Vagina (tissue), 2 donors: ENCODE data around the gene SLC22A12.

ENCODE experiments used
- POLR2A ChIP-seq, 2 donors: fragments of 450-650 bp; IDR thresholded peaks; one replicate each; pipeline ENCODE4 v1.6.1; 2017; ENCODE audit warnings: antibody characterized with exemption in 2 of 2, mild to moderate bottlenecking in 2 of 2, moderate library complexity in 2 of 2
- POLR2AphosphoS5 ChIP-seq, 2 donors: sonication (generic); formaldehyde crosslinking; IDR thresholded peaks; one replicate each; pipeline ENCODE4 v1.9.0; 2017; ENCODE audit warnings: antibody characterized with exemption in 2 of 2, mild to moderate bottlenecking in 2 of 2, low read depth in 1 of 2; ENCODE audit not compliant: insufficient read depth in 1 of 2
- TF ChIP-seq, protein P1 (sequence below), 3 experiments: fragments of 450-650 bp in 2 of 3; fragments of 200-600 bp in 1 of 3; sonication (generic) in 1 of 3; IDR thresholded peaks; one replicate each; pipeline ENCODE4 v1.5.1; 2017 to 2019; ENCODE audit warnings: antibody characterized with exemption in 3 of 3, mild to moderate bottlenecking in 2 of 3, moderate library complexity in 2 of 3

- TF ChIP-seq, protein P1, sequence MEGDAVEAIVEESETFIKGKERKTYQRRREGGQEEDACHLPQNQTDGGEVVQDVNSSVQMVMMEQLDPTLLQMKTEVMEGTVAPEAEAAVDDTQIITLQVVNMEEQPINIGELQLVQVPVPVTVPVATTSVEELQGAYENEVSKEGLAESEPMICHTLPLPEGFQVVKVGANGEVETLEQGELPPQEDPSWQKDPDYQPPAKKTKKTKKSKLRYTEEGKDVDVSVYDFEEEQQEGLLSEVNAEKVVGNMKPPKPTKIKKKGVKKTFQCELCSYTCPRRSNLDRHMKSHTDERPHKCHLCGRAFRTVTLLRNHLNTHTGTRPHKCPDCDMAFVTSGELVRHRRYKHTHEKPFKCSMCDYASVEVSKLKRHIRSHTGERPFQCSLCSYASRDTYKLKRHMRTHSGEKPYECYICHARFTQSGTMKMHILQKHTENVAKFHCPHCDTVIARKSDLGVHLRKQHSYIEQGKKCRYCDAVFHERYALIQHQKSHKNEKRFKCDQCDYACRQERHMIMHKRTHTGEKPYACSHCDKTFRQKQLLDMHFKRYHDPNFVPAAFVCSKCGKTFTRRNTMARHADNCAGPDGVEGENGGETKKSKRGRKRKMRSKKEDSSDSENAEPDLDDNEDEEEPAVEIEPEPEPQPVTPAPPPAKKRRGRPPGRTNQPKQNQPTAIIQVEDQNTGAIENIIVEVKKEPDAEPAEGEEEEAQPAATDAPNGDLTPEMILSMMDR (IDR thresholded peaks at IDR 0.05) = no peak
- no peak for TF ChIP-seq POLR2AphosphoS5 (IDR thresholded peaks at IDR 0.05; ENCODE audit: insufficient read depth in 1 of 2, low read depth in 1 of 2)
- no peak for TF ChIP-seq POLR2A (IDR thresholded peaks at IDR 0.05)
These were observed 30.4 kb downstream of the SLC22A12 start for GRCh38 chr11:64621283-64622019.
